NT2/D1 (cell line): ENCODE data around the gene WAS.

ENCODE experiments used
- SUZ12 ChIP-seq: IDR thresholded peaks from 2 replicates; pipeline ENCODE4 v1.6.1; 2011; ENCODE audit not compliant: insufficient read length, insufficient read depth; ENCODE audit errors: extremely low read depth
- ZNF274 ChIP-seq: IDR thresholded peaks from 2 replicates; pipeline ENCODE4 v1.6.1; 2011; ENCODE audit warnings: mild to moderate bottlenecking, low read depth, low read length

DNA sequence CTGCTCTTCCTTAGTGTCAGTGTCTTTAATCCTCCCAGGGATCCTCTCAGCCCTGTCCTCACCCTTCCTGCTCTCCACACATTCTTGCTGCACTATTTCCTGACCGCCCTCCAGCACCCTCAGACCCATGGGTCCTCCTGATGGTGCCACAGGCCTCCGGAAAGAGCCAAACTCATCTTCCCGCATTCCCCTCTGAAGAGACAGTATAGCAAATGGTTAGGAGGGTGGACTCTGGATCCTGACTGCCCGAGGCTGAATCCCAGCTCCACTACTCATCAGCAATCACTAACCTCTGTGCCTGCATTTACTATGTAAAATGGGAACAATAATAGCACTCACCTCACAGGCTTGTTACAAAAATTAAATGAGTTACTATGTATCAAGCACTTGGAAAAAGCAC lies 19.1 kb downstream of the WAS start:
- TF ChIP-seq SUZ12, result no peak
- TF ChIP-seq ZNF274, result no peak
